ENCODE results near the gene ITPKA.

GRCh38 chr15:41523097-41523496 is 29.4 kb downstream of the ITPKA start:
- no peak for TF ChIP-seq POLR2A (IDR thresholded peaks at IDR 0.05)
- no peak for TF ChIP-seq CTCF (IDR thresholded peaks at IDR 0.05)
